GM12878 (cell line): ENCODE measurements around the gene DAO. TPM values are rescaled to one million over a fixed set of nuclear protein-coding genes. Genes with fewer than 3 reads are reported as not detected.

Source experiments
- ATAC-seq: fragments of 200-7000 bp; cut with Tn5 transposase; 3 replicates; pipeline ENCODE4 v1.9.1; 2020; ENCODE audit warnings: mild to moderate bottlenecking, moderate library complexity
- BruUV-seq: library from RNA; stranded (reverse); fragments of 400-500 nt; replicated peaks from 2 replicates; lab custom pipeline; 2021; lab: Mats Ljungman, UMichigan
- CTCF ChIA-PET: fragments of 300-600 bp; sonication (Branson Sonifier 250); formaldehyde crosslinking; extraction: SDS; loops from one replicate; lab custom pipeline; 2021; ENCODE audit warnings: inconsistent platforms; lab: Yijun Ruan, JAX
- POLR2A ChIA-PET: fragments of 350-600 bp; formaldehyde crosslinking; extraction: SDS; loops from one replicate; lab custom pipeline; 2021; ENCODE audit warnings: inconsistent platforms; lab: Charles Lee
- RAD21 ChIA-PET: fragments of 300-600 bp; sonication (Branson Sonifier 250); formaldehyde crosslinking; loops from one replicate; lab custom pipeline; 2023; ENCODE audit warnings: antibody characterized with exemption; ENCODE audit not compliant: unreplicated experiment; lab: Charles Lee
- SMC1A ChIA-PET: fragments of 300-600 bp; sonication (Branson Sonifier 250); formaldehyde crosslinking; loops from one replicate; lab custom pipeline; 2023; ENCODE audit not compliant: unreplicated experiment, uncharacterized antibody; lab: Charles Lee
- DNase-seq: peaks from one replicate; pipeline ENCODE4 v3.0.0-alpha.2; 2011; ENCODE audit warnings: low read depth, low spot score
- FAIRE-seq: peaks from 3 replicates; lab custom pipeline; 2011; peaks lifted over from hg19 to GRCh38; lab: Jason Lieb, UNC
- H2AFZ ChIP-seq: 2 replicates; pipeline ENCODE4 v1.6.0; 2011; ENCODE audit warnings: low read depth, low read length, control low read depth; ENCODE audit not compliant: control insufficient read depth
- H3K27ac ChIP-seq: 2 replicates; pipeline ENCODE4 v1.5.1; 2011; ENCODE audit warnings: control low read depth; ENCODE audit not compliant: control insufficient read depth, insufficient read depth
- H3K27me3 ChIP-seq, 2 experiments: replicated peaks in 1 of 2; 2 replicates each; pipeline versions ENCODE4 v1.6.0 to v1.6.1; 2011; ENCODE audit warnings: low read length in 1 of 2; ENCODE audit not compliant: control insufficient read depth in 2 of 2, insufficient read depth in 2 of 2
- H3K36me3 ChIP-seq, 2 experiments: 2 replicates each; pipeline ENCODE4 v1.5.1; 2011; ENCODE audit warnings: low read length in 1 of 2; ENCODE audit not compliant: control insufficient read depth in 2 of 2, insufficient read depth in 2 of 2
- H3K4me1 ChIP-seq: 2 replicates; pipeline ENCODE4 v1.6.1; 2011; ENCODE audit warnings: mild to moderate bottlenecking, low read length, moderate library complexity, mixed read lengths; ENCODE audit not compliant: control insufficient read depth, insufficient read depth
- H3K4me2 ChIP-seq: 2 replicates; pipeline ENCODE4 v1.6.0; 2011; ENCODE audit warnings: control low read depth; ENCODE audit not compliant: control insufficient read depth, insufficient read depth
- H3K4me3 ChIP-seq: fragments of 200-600 bp; sonication (generic); 2 replicates; pipeline ENCODE4 v1.5.1; 2016
- H3K79me2 ChIP-seq: 2 replicates; pipeline ENCODE4 v1.6.0; 2011; ENCODE audit warnings: low read length; ENCODE audit not compliant: control insufficient read depth, insufficient read depth
- H3K9ac ChIP-seq: 2 replicates; pipeline ENCODE4 v1.8.0; 2011; ENCODE audit warnings: low read length, control low read depth, mixed read lengths; ENCODE audit not compliant: control insufficient read depth, insufficient read depth
- H3K9me3 ChIP-seq: replicated peaks from 3 replicates; pipeline ENCODE4 v1.5.1; 2011; ENCODE audit warnings: mild to moderate bottlenecking, low read length; ENCODE audit not compliant: control insufficient read depth, insufficient read depth
- H4K20me1 ChIP-seq: 2 replicates; pipeline ENCODE4 v1.6.0; 2011; ENCODE audit not compliant: control insufficient read depth, insufficient read depth
- FOXM1 ChIP-seq: IDR thresholded peaks from 2 replicates; pipeline ENCODE4 v1.6.1; 2012; ENCODE audit warnings: low read depth, mild to moderate bottlenecking, inconsistent platforms, low read length, moderate library complexity
- IRF5 ChIP-seq: fragments of 450-650 bp; IDR thresholded peaks from 2 replicates; pipeline ENCODE4 v1.6.1; 2017; ENCODE audit warnings: borderline replicate concordance
- MTA3 ChIP-seq: IDR thresholded peaks from 2 replicates; pipeline ENCODE4 v1.6.1; 2012; ENCODE audit warnings: low read length, inconsistent platforms, borderline replicate concordance
- NR2C1 ChIP-seq: fragments of 450-650 bp; IDR thresholded peaks from 2 replicates; pipeline ENCODE4 v1.6.1; 2017; ENCODE audit warnings: antibody characterized with exemption, mild to moderate bottlenecking, moderate library complexity
- NR2C2 ChIP-seq: IDR thresholded peaks from 2 replicates; pipeline ENCODE4 v1.6.1; 2011; ENCODE audit warnings: borderline replicate concordance, low read depth; ENCODE audit not compliant: control insufficient read depth, insufficient read length
- TBL1XR1 ChIP-seq: IDR thresholded peaks from 2 replicates; pipeline ENCODE4 v1.6.1; 2012; ENCODE audit warnings: low read depth, low read length, improper control_type of control experiment
- TCF12 ChIP-seq: IDR thresholded peaks from 2 replicates; pipeline ENCODE4 v1.6.1; 2011; ENCODE audit warnings: low read depth, mild to moderate bottlenecking, low read length
- ZBTB40 ChIP-seq: fragments of 450-650 bp; IDR thresholded peaks from 2 replicates; pipeline ENCODE4 v1.6.1; 2016; ENCODE audit warnings: mild to moderate bottlenecking, moderate library complexity, borderline replicate concordance
- WGBS: methylation state at CpG from one replicate; pipeline ENCODE4 v1.1.6; 2016; ENCODE audit warnings: low lambda C conversion rate; ENCODE audit not compliant: insufficient replicate concordance, insufficient coverage; ENCODE audit errors: missing lambda C conversion rate; 5-methylcytosine and 5-hydroxymethylcytosine counted together
- in situ Hi-C: fragments of 300-500 bp; cut with MboI; formaldehyde crosslinking; loops from 9 replicates; pipeline ENCODE4 v1.14.3; 2018; ENCODE audit warnings: mixed read lengths
- intact Hi-C: fragments of 100-400 bp; cut with micrococcal nuclease; formaldehyde crosslinking; loops from one replicate; pipeline ENCODE4 v1.14.2; 2022; ENCODE audit not compliant: unreplicated experiment
- polyA plus RNA-seq, 11 experiments: library from polyadenylated mRNA; depleted of rRNA in 4 of 11; unstranded in 6 of 11; stranded (reverse) in 5 of 11; fragments of >200 nt; fragmentation: Nextera tagmentation in 4 of 11; fragmentation: Illumina TruSeq in 1 of 11; extraction: Ambion mirVana in 4 of 11; extraction: Trizol in 1 of 11; gene quantifications; 1 replicate in 1 of 11; 2 replicates in 10 of 11; pipeline versions ENCODE4 v1.2.1 to v1.2.3, GENCODE V29; 2011 to 2016; ENCODE audit warnings: inconsistent platforms in 2 of 11, missing spikeins in 2 of 11, low read depth in 1 of 11
- total RNA-seq, 4 experiments: library from RNA; depleted of rRNA in 3 of 4; stranded (reverse); fragments of >200 nt in 3 of 4; fragmentation: Illumina TruSeq in 1 of 4; extraction: Trizol in 1 of 4; gene quantifications; 2 replicates each; pipeline versions ENCODE4 v1.2.1 to v1.2.3, GENCODE V29; 2013 to 2021

Gene DAO
- total and polyA plus RNA-seq, 10 of the 15 experiments (the other 5 are each of a cell fraction or from before 2014, with no cell fraction given) = 0.15 TPM; not detected in 9

GRCh38 chr12:108911915-108912314 is 32.0 kb downstream of the DAO start:
- Histone ChIP-seq H3K4me1 (no peaks in the 10 kb centered on the region), H3K36me3 (no peaks in the 10 kb centered on the region), H3K9me3 (no peaks in the 10 kb centered on the region; the same call in 2 of the 3 replicates), H4K20me1 (no peaks in the 10 kb centered on the region), H3K27ac (no peak overlapping the region), H3K4me3 (no peak overlapping the region), H3K79me2 (no peaks in the 10 kb centered on the region), H2AFZ (no peak overlapping the region), H3K27me3 (no peaks in the 10 kb centered on the region; a peak in 1 of 4 replicates), H3K9ac (no peak overlapping the region), H3K4me2 (no peak overlapping the region)
- ChIA-PET RAD21 (no interaction called here), POLR2A (no interaction called here), CTCF (no interaction called here), SMC1A (no interaction called here)
- no peak for TF ChIP-seq TCF12
- no peak for TF ChIP-seq NR2C1
- no peak for TF ChIP-seq ZBTB40
- TF ChIP-seq FOXM1 = no peak
- TF ChIP-seq TBL1XR1 = no peak
- no peak for TF ChIP-seq NR2C2
- no peak for TF ChIP-seq MTA3
- TF ChIP-seq IRF5 = no peak
- ATAC-seq (no peak), DNase-seq (no peak), FAIRE-seq (no peak)
- BruUV-seq = no TSS peak
- WGBS = 6% methylated on average over 6 of the region's 6 CpGs
- in situ Hi-C loops (no loop called here), intact Hi-C loops (no loop called here)
